Frontal cortex (tissue), 4 donors: Measurements from ENCODE around the gene TGM1. TPM values are rescaled to one million over a fixed set of nuclear protein-coding genes. Genes with fewer than 3 reads are reported as not detected.

Experiments
- DNase-seq, 2 donors: peaks; one replicate each; pipeline ENCODE4 v3.0.0; 2012; ENCODE audit warnings: low spot score in 2 of 2
- FAIRE-seq: peaks from 2 replicates; lab custom pipeline; 2012; peaks lifted over from hg19 to GRCh38; lab: Jason Lieb, UNC
- total RNA-seq: library from RNA; depleted of rRNA; stranded (reverse); fragments of >200 nt; gene quantifications from one replicate; pipeline ENCODE4 v1.2.3, GENCODE V29; 2014
- donor health status: control.
- donor health status: control.
- donor health status: control.

Gene TGM1
- total RNA-seq, 1 donor from 2014 or later: 0.82 TPM

GRCh38 chr14:24293525-24293924 lies 30.5 kb upstream of the TGM1 start:
- FAIRE-seq (no peak), DNase-seq (no peak)

- FAIRE-seq (no peak), DNase-seq (no peak)
These were observed 29.3 kb upstream of the TGM1 start for GRCh38 chr14:24292118-24292807.

- no peak for FAIRE-seq
These were observed 28.6 kb upstream of the TGM1 start for GRCh38 chr14:24291446-24292117.

GRCh38 chr14:24290746-24291145 lies 27.8 kb upstream of the TGM1 start:
- no peak for DNase-seq
- no peak for FAIRE-seq

More at GRCh38 chr14:24291446-24292117, 28.6 kb upstream of the TGM1 start:
- DNase-seq: no peak

- FAIRE-seq: no peak
- DNase-seq: no peak
These were observed 26.8 kb upstream of the TGM1 start for GRCh38 chr14:24289649-24290280.

- FAIRE-seq: no peak
- no peak for DNase-seq
These were observed 24.0 kb upstream of the TGM1 start for GRCh38 chr14:24286996-24287395.

GRCh38 chr14:24285351-24285750 lies 22.4 kb upstream of the TGM1 start:
- FAIRE-seq: no peak
- DNase-seq: no peak

GRCh38 chr14:24284501-24285035 lies 21.6 kb upstream of the TGM1 start:
- DNase-seq (no peak), FAIRE-seq (no peak)

- DNase-seq (no peak), FAIRE-seq (no peak)
These were observed 21.0 kb upstream of the TGM1 start for GRCh38 chr14:24283796-24284460.

GRCh38 chr14:24282736-24283135 lies 19.8 kb upstream of the TGM1 start:
- FAIRE-seq: no peak
- no peak for DNase-seq

GRCh38 chr14:24281636-24282035 lies 18.7 kb upstream of the TGM1 start:
- DNase-seq (no peak), FAIRE-seq (no peak)

GRCh38 chr14:24280797-24281460 lies 18.0 kb upstream of the TGM1 start:
- no peak for FAIRE-seq

GRCh38 chr14:24279301-24280186 lies 16.6 kb upstream of the TGM1 start:
- FAIRE-seq: no peak
- no peak for DNase-seq

More at GRCh38 chr14:24280797-24281460, 18.0 kb upstream of the TGM1 start:
- no peak for DNase-seq

GRCh38 chr14:24278424-24278823 lies 15.4 kb upstream of the TGM1 start:
- FAIRE-seq (no peak), DNase-seq (no peak)

- FAIRE-seq: no peak
- no peak for DNase-seq
These were observed 14.8 kb upstream of the TGM1 start for GRCh38 chr14:24277606-24278321.

GRCh38 chr14:24277071-24277470 lies 14.1 kb upstream of the TGM1 start:
- DNase-seq: no peak
- no peak for FAIRE-seq

GRCh38 chr14:24274101-24274543 lies 11.1 kb upstream of the TGM1 start:
- DNase-seq (no peak), FAIRE-seq (no peak)

- DNase-seq (no peak), FAIRE-seq (no peak)
These were observed 10.5 kb upstream of the TGM1 start for GRCh38 chr14:24273422-24273998.
